Endothelial cell of umbilical vein (primary cell): ENCODE measurements around the gene SPINK1. TPM values are rescaled to one million over a fixed set of nuclear protein-coding genes. Genes with fewer than 3 reads are reported as not detected.
"Not testable (repeated sequence)": the region's sequence is repeated elsewhere in the genome, so short reads cannot be mapped to it uniquely, and the experiment has no call there.

ENCODE experiments used
- BruUV-seq: library from RNA; stranded (reverse); fragments of 400-500 nt; replicated peaks from 2 replicates; lab custom pipeline; 2021; lab: Mats Ljungman, UMichigan
- CTCF ChIA-PET: fragments of 300-600, 350-600 bp; sonication (Branson Sonifier 250); formaldehyde crosslinking; loops from one replicate; lab custom pipeline; 2021; ENCODE audit warnings: antibody characterized with exemption, inconsistent platforms; lab: Charles Lee
- POLR2A ChIA-PET: fragments of 300-600, 350-600 bp; sonication (Branson Sonifier 250); formaldehyde crosslinking; loops from one replicate; lab custom pipeline; 2021; ENCODE audit warnings: antibody characterized with exemption, inconsistent platforms; lab: Charles Lee
- DNase-seq: peaks from one replicate; pipeline ENCODE4 v3.0.0-alpha.2; 2011; ENCODE audit warnings: low read depth, low spot score
- FAIRE-seq: peaks from 2 replicates; lab custom pipeline; 2011; peaks lifted over from hg19 to GRCh38; lab: Jason Lieb, UNC
- H2AFZ ChIP-seq: 2 replicates; pipeline ENCODE4 v1.6.0; 2012; ENCODE audit warnings: low read depth, low read length, control low read depth, inconsistent platforms
- H3K27ac ChIP-seq: 2 replicates; pipeline ENCODE4 v1.5.1; 2011; ENCODE audit warnings: low read depth, mild to moderate bottlenecking, control low read depth, low read length, moderate library complexity; ENCODE audit not compliant: insufficient read depth
- H3K27me3 ChIP-seq, 2 experiments: 2 replicates each; pipeline versions ENCODE4 v1.6.0 to v1.6.1; 2011; ENCODE audit warnings: low read length in 2 of 2, mixed read lengths in 1 of 2; ENCODE audit not compliant: control insufficient read depth in 2 of 2, insufficient read depth in 2 of 2
- H3K36me3 ChIP-seq, 2 experiments: 2 replicates in 1 of 2; 3 replicates in 1 of 2; pipeline ENCODE4 v1.5.1; 2011; ENCODE audit warnings: low read length in 2 of 2, mild to moderate bottlenecking in 1 of 2, moderate library complexity in 1 of 2; ENCODE audit not compliant: control insufficient read depth in 2 of 2, insufficient read depth in 2 of 2; ENCODE audit errors: extremely low read depth in 1 of 2
- H3K4me1 ChIP-seq: 3 replicates; pipeline ENCODE4 v1.5.1; 2011; ENCODE audit warnings: mild to moderate bottlenecking, low read length; ENCODE audit not compliant: control insufficient read depth, insufficient read depth; ENCODE audit errors: extremely low read depth
- H3K4me2 ChIP-seq: 2 replicates; pipeline ENCODE4 v1.6.1; 2011; ENCODE audit warnings: low read length, control low read depth, mixed read lengths; ENCODE audit not compliant: insufficient read depth
- H3K4me3 ChIP-seq, 3 experiments: fragments of 200-600 bp in 1 of 3; sonication (generic), shearing (Covaris generic) in 1 of 3; replicated peaks in 1 of 3; 2 replicates each; pipeline ENCODE4 v1.5.1; 2011 to 2016; ENCODE audit warnings: control low read depth in 3 of 3, low read length in 3 of 3, mild to moderate bottlenecking in 2 of 3, inconsistent platforms in 1 of 3, low read depth in 1 of 3, moderate library complexity in 1 of 3; ENCODE audit not compliant: insufficient read depth in 1 of 3
- H3K79me2 ChIP-seq: 2 replicates; pipeline ENCODE4 v1.6.0; 2012; ENCODE audit warnings: low read length, inconsistent platforms; ENCODE audit not compliant: control insufficient read depth, insufficient read depth
- H3K9ac ChIP-seq: replicated peaks from 2 replicates; pipeline ENCODE3; 2011; ENCODE audit warnings: low read length, control low read depth; ENCODE audit not compliant: insufficient read depth; ENCODE audit errors: extremely low read depth
- H3K9me1 ChIP-seq: replicated peaks from 3 replicates; pipeline ENCODE4 v1.6.0; 2011; ENCODE audit warnings: mild to moderate bottlenecking, low read length; ENCODE audit not compliant: control insufficient read depth, insufficient read depth; ENCODE audit errors: extremely low read depth
- H3K9me3 ChIP-seq: replicated peaks from 2 replicates; pipeline ENCODE4 v1.5.1; 2012; ENCODE audit warnings: low read length, inconsistent platforms; ENCODE audit not compliant: control insufficient read depth, insufficient read depth
- H4K20me1 ChIP-seq: replicated peaks from 2 replicates; pipeline ENCODE3; 2011; ENCODE audit warnings: mild to moderate bottlenecking, low read length; ENCODE audit not compliant: control insufficient read depth, insufficient read depth; ENCODE audit errors: extremely low read depth
- CTCF ChIP-seq, 2 donors: IDR thresholded peaks; 1 replicate in 1 of 2; 2 replicates in 1 of 2; pipeline ENCODE4 v1.5.1; 2011; ENCODE audit warnings: low read length in 2 of 2, mild to moderate bottlenecking in 2 of 2, moderate library complexity in 2 of 2, control low read depth in 1 of 2, inconsistent platforms in 1 of 2, low read depth in 1 of 2; ENCODE audit not compliant: insufficient read depth in 1 of 2; ENCODE audit errors: extremely low read depth in 1 of 2
- FOS ChIP-seq: IDR thresholded peaks from 2 replicates; pipeline ENCODE4 v1.6.1; 2011; ENCODE audit warnings: mild to moderate bottlenecking, low read length, moderate library complexity, borderline replicate concordance; ENCODE audit not compliant: insufficient read depth
- JUN ChIP-seq: IDR thresholded peaks from 2 replicates; pipeline ENCODE4 v1.6.1; 2011; ENCODE audit warnings: borderline replicate concordance, low read depth; ENCODE audit not compliant: insufficient read length, insufficient read depth
- MAX ChIP-seq: IDR thresholded peaks from 2 replicates; pipeline ENCODE4 v1.6.1; 2011; ENCODE audit not compliant: insufficient read depth, insufficient read length
- MYC ChIP-seq: IDR thresholded peaks from one replicate; pipeline ENCODE4 v1.6.1; 2011; ENCODE audit warnings: mild to moderate bottlenecking, low read depth, low read length
- POLR2AphosphoS5 ChIP-seq: IDR thresholded peaks from 2 replicates; pipeline ENCODE4 v1.6.1; 2012; ENCODE audit warnings: low read depth, mild to moderate bottlenecking, control low read depth, low read length, moderate library complexity; ENCODE audit not compliant: insufficient read depth
- dilution Hi-C: fragments of 300-500 bp; cut with MboI; formaldehyde crosslinking; loops from one replicate; pipeline ENCODE4 v1.15.0; 2019; ENCODE audit warnings: low sequenced_read_pairs; ENCODE audit not compliant: extremely low pct_ligation_motif_present
- intact Hi-C: fragments of 100-400 bp; cut with micrococcal nuclease; formaldehyde crosslinking; loops from one replicate; pipeline ENCODE4 v1.10.0; 2022
- polyA plus RNA-seq, 4 experiments: library from polyadenylated mRNA; depleted of rRNA in 3 of 4; stranded (reverse) in 3 of 4; unstranded in 1 of 4; fragments of >200 nt; gene quantifications; 2 replicates each; pipeline versions ENCODE4 v1.2.1 to v1.2.3, GENCODE V29; 2011 to 2012; ENCODE audit warnings: missing spikeins in 1 of 4
- total RNA-seq: library from RNA; stranded (reverse); gene quantifications from 2 replicates; pipeline ENCODE4 v1.2.3, GENCODE V29; 2021

The SPINK1 gene
- total and polyA plus RNA-seq, 2 donors (not counting 3 experiments of a cell fraction or from before 2014, with no cell fraction given) = not detected

DNA sequence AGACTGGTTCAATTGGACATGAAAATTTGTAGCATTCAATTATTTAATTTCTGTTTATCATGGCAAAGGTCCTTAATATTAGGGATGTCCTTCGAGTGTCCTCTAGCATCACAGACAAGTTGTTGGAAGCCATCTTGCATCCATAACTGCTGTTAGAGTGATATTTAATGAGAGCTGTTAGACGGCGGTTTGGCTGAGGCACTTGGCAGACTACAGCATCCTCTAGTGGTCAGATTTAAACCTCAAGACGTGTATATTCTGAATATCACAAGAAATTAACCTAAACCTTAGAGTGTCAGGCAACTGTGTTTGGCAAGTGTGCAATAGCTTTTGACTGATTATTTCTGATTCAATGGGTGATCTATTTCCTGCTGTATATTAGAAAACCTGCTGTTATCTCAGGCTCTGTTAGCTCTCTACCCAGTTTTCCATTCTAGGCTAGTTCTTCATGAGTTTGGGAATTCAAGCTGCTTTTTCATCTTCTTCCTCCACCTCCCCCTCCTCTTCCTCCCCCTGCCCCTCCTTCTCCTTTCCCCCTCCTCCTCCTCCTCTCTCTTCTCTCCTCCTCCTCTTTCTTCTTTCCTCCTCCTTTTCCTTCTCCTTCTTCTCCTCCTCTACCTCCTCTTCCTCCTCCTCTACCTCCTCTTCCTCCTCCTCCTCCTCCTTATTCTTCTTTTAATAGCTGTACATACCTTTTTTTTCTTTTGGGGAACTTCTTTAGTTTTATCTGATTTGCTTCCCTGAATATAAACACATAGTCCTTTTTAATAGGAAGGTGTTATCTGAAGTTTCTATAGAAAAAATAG, 8.6 kb downstream of the SPINK1 start:
- H3K4me2 ChIP-seq = no peak overlapping the region
- no peak overlapping the region for H3K4me3 ChIP-seq
- BruUV-seq = no TSS peak
- H3K9me3 ChIP-seq = no peaks in the 10 kb centered on the region
- no peak overlapping the region for H3K27ac ChIP-seq
- H4K20me1 ChIP-seq = no peaks in the 10 kb centered on the region
- H3K4me1 ChIP-seq = no peaks in the 10 kb centered on the region
- DNase-seq (peak; percentile 70), FAIRE-seq (peak; percentile 67)
- no peaks in the 10 kb centered on the region for H3K36me3 ChIP-seq
- H3K27me3 ChIP-seq = peaks cover 4 to 8% of the 10 kb centered on the region in 2 experiments
- H3K9ac ChIP-seq = no peak overlapping the region
- no peak for TF ChIP-seq JUN
- no peak for TF ChIP-seq POLR2AphosphoS5
- peak; percentile 79 to 83 for TF ChIP-seq CTCF (IDR thresholded peaks at IDR 0.05; ENCODE audit: extremely low read depth in 1 of 2, insufficient read depth in 1 of 2, low read depth in 1 of 2, low read length in 2 of 2)
- TF ChIP-seq FOS = no peak
- TF ChIP-seq MAX = no peak
- no peak for TF ChIP-seq MYC
- intact Hi-C loops (loop anchor here (1.0 kb wide), 1 partner anchor 195 kb away; no protein-coding TSS in a partner anchor), dilution Hi-C loops (no loop called here)
- POLR2A ChIA-PET = no interaction called here
- H3K79me2 ChIP-seq = no peaks in the 10 kb centered on the region
- CTCF ChIA-PET = interaction anchor here (0.6 to 6.3 kb wide), 23 partner anchors 10 to 739 kb away, joined by 3 to 301 read pairs (median 4); partner anchors contain the start of gene SPINK1
- H3K9me1 ChIP-seq = no peaks in the 10 kb centered on the region
- peak overlapping the region; percentile 59 for H2AFZ ChIP-seq

DNA sequence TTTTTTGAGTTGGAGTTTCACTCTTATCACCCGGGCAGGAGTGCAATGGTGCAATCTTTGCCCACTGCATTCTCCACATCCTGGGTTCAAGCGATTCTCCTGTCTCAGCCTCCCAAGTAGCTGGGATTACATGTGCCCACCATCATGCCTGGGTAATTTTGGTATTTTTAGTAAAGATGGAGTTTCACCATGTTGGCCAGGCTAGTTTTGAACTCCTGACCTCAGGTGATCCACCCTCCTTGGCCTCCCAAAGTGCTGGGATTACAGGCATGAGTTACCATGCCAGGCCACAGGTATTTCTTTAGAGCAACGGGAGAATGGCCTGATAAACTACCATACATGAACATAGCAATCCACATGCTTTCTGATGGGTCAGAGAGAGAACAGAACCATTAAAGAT, 9.2 kb downstream of the SPINK1 start:
- dilution Hi-C loops = not testable (repeated sequence)

More for the DNA sequence above, 9.2 kb downstream of the SPINK1 start:
- DNase-seq, H3K27me3 ChIP-seq, H3K4me3 ChIP-seq, POLR2A ChIA-PET, H3K9ac ChIP-seq, FAIRE-seq, H3K9me3 ChIP-seq, H3K4me2 ChIP-seq, H3K27ac ChIP-seq, H3K36me3 ChIP-seq, H4K20me1 ChIP-seq, BruUV-seq, H3K79me2 ChIP-seq, H3K4me1 ChIP-seq, H3K9me1 ChIP-seq, H2AFZ ChIP-seq: not testable (repeated sequence)
- intact Hi-C loops = loop anchor here (1.0 kb wide), 1 partner anchor 194 kb away; no protein-coding TSS in a partner anchor
- CTCF ChIA-PET = interaction anchor here (0.7 to 6.3 kb wide), 19 partner anchors 10 to 738 kb away, joined by 3 to 301 read pairs (median 5); partner anchors contain the start of gene SPINK1
